Stimulated activated CD4-positive, alpha-beta T cell treated with anti-CD3 and anti-CD28 coated beads, TNF-alpha, amount 100 ng/mL, for 1 hour (primary cell): ENCODE measurements around the gene NSMCE3.

Experiments used
- DNase-seq, 3 donors: peaks; one replicate each; pipeline ENCODE4 v3.0.0-alpha.2; 2020; ENCODE audit warnings: low read depth in 3 of 3, low spot score in 1 of 3

NSMCE3 gene

DNA sequence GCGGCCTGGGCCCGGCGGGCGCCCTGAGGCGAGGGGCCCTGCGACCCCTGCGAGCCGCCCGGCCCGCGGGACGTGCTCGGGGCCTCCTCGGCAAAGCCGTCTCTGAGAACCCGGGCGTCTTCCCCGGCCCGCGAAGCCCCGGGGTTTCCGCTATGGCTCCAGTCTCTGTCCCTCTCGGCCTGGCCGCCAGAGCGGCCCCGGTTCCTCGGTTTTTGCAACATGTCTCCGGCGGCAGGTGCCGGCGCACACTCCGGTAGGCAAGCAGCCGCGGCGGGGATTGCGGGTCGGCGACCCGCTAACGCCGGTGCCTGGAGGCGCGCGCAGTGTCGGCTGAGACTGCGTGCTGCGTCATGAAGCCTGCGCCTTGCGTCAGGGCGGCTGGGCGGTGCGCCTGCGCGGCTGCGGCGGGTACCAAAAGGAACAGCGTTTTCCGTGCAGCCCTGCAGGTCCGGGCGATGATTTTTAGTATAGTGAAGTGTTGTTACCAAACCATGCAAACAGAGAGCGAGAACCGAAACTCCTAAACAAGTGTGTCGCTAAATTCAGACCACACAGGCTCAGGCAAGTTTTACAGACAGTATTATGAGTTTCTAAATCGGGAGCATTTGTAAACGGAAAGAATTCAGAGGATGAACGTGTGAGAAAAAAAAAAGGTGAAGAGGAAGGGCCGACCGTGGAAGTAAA is at the start of gene NSMCE3:
TSS of gene NSMCE3 (minus strand) at position 338 of the 684 bp plus-strand sequence. CDS start at position 221, 117 bp downstream.
- peak; percentile 69 to 82 (median 79) for DNase-seq

DNA sequence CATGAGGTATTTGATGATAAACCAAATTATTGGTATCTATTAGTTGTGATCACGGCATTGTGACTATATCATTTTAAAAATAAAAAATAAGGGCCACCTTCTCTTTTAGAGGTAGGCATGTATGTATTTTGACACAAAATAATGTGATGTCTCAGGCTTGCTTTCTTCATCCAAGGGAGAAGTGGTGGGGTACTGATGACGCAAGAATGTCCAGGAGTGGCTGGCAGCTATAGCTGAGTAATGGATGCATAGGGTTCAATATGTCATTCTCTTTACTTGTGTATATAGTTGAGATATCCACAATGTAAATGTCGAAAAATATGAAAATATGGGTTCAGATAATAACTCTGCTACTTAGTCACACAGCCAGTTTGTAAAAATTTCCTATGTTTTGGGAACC is 46.8 kb upstream of the NSMCE3 start:
- DNase-seq: no peak

DNA sequence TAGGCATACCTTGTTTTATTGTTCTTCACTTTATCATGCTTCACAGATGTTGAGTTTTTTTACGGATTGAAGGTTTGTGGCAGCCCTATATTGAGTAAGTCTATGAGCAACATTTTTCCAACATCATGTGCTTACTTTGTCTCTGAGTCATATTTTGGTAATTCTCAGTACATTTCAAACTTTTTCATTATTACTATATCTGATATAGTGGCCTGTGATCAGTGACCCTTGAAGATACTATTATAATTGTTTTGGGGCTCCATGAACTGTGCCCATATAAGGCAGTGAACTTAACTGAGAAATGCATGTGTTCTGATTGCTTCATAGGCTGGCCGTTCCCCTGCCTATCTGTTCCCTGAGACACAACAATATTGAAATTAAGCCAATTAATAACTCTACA is 42.8 kb upstream of the NSMCE3 start:
- DNase-seq: no peak

DNA sequence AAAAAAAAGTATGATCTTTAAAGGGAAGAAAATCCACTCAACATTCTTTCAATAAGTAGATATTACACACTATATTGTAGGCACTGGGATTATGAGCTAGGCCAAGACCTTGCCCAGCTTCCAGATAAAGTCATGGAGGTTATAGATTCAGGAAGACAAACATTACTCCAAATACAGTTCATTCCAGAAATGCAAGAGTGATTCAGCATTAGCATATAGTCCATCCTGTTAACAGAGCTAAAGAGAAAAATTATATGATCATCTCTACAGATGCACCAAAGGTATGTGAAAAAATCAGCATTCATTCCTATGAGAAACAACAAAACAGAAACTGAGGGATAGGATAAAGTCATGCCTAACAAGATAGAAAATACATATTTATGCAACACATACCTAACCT is 42.1 kb upstream of the NSMCE3 start:
- no peak for DNase-seq

DNA sequence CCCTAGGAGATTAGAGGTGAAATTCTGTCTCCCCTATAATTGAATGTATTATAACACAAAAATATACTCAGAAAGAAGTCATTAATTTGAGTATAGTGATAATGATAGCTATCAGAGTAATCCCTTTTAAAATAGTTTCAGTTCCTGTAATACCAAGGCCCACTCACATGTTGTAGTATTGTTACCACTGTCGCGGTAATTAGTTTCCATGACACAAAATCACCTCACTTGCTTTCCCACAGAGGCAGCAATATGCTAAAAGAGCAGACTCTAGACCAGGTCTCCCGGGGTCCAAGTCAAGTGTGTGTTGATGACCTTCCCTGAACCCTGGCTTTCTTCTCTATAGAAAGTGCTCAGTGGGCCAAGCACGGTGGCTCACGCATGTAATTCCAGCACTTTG is 39.5 kb upstream of the NSMCE3 start:
- DNase-seq: no peak

DNA sequence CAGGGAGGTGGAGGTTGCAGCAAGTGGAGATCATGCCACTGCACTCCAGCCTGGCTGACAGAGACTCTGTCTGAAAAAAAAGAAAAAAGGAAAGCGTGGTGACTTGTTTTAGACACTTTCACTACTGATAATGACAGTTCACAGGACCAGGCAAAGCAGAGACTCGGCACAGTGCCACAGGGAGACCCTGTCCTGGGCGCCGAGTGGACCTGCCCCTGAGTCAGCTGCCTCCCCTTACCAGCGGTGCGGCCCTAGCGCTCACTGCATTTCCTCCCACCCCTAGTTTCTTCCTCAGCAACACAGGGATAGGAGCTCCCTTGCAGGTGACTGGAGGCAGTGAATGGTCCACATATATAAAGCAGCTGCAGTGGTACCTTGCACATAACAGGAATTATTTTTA is 38.7 kb upstream of the NSMCE3 start:
- no peak for DNase-seq

DNA sequence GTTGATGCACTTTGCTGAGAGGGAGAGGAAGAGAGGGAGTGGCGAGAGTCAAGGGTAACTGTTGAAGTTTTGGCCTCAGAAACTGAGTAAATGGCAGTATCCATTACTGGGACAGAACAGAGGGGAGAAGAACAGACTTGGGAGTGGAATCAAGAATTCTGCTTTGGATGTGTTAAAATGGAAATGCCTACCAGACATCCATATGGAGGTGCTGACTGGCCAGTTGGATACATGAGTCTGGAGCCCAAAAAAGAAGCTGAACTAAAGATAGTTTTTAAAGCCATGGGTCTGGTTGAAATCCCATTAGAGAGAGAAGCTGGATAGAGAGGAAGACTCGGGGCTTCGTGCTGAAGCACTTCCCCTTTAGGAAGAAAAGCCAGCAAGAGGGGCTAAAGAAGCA is 35.9 kb upstream of the NSMCE3 start:
- DNase-seq: no peak

DNA sequence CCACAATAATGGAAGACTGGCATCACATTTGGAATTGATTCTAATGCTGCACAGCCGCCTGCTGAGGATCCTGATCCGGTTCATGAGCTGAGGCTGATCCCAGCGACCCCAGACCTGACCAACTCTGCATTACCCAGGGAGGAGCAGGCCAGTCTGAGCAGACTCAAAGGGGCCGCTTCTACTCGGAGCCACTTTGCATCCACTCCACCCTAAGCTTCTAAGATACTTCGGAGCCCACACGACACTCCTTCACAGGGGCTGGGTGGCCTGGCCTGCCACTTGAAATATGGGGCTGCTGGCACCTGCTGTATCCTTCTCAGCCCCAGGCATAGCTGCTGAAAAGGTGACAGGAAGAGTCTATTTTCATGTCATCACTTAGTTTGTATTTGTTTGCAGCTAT is 33.2 kb upstream of the NSMCE3 start:
- no peak for DNase-seq

DNA sequence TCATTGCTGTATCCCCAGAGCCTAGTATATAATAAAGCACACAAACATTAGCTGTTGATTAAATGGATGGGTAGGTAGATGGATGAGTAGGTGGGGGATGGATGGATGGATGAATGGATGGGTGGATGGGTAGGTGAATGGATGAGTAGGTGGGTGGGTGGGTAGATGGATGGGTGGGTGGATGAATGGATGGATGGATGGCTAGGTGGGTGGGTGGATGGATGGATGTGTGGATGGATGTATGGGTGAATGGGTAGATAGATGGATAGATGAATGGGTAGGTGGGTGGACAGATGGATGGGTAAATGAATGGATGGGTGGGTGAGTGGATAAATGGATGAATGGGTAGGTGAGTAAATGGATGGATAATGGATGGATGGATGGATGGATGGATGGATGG is 30.2 kb upstream of the NSMCE3 start:
- no peak for DNase-seq

DNA sequence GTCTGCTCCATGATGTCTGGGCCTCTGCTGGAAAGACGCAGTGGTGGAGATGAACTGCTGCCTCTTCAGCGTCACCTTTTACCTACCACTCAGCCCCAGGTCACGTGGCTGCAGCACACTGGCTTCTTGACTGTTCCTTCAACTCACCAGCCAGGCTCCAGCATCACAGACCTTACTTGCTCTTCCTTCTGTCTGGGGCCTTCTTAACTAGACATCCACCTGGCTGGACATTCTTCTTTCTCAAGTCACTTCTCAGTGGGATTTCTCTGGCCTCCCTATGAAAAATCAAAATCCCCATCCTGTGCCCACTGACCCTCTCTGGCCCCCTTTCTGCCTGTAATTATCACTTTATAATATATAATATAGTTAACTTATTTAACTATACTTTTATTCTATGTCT is 29.7 kb upstream of the NSMCE3 start:
- no peak for DNase-seq

DNA sequence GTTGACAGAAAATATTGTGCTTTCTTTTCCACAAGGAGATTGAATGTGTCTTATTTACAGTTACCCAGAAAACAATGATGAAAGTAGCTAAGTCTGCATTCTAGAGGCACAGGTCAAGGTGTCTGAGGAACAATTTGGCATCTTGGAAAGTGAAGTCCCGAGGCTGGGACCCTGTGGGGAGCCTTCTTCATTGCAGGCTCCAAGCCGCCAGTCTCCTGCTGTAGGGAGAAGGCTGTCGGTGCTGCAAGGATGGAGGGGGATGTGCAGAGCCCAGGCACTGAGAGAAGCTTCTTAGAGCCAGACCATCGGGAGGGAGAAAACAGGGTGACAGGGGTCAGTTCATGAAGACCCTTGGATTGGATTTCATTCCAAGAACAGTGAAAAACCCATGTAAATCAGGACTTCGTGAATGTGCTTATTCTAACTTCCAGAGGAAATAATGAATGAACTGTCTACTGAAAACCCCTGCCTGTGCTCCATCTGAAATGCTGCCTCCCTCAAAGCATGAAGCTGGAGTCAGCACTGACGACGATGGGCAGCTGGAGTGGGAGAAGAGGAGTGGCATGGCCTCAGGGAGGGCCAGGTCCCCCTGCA is 25.2 kb upstream of the NSMCE3 start:
- no peak for DNase-seq

DNA sequence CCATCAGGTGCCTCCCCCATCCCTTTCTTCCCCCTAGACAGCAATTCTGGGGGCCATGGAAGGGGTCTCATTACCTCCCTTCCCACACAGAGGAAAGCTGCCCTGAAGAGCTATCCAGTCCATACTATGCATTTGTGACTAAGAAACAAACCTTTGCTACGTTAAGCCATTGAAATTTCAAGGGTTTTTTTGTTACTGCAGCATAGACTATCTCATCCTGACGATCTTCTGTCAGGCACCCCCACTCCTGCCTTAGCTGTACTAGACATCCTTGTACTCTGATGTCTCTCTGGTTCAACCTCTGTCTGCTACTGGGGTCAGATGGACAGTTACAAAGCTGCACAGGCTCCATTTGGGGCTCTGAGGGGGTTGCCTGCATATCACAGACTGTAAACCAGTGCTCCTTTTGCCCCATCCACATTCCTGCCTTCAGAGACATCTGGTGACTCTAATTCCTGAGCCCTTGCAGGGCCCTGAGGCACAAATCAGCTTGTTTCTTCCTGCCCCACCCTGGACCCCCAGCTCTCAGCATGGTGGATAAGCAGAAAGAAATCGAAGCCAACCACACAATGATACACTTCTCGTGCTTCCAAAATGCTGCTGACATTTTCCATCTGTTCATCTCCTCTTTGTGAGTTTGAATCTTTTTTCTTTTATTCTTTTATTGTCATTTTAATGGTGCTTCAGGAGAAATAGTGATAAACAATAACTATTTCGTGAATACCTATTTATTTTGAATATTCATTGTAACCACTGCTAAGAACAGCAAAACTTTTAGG is 21.6 kb upstream of the NSMCE3 start:
- DNase-seq: no peak

DNA sequence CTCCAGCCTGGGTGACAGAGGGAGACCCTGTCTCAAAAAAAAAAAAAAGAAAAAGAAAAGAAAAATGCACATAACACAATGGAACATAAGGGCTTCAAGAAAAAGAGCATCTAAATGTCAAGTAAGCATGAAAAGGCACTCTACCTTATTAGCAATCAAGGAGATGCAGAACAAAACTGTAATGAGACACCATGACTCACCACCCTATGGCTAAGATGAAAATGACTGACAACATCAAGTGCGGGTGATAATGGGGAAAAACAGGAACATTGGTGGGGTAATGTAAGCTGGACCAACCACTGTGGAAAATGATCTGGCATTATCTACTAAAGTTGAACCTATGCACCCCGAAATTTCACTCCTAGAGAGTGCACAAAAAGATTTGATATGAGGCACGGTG is 19.6 kb upstream of the NSMCE3 start:
- no peak for DNase-seq

DNA sequence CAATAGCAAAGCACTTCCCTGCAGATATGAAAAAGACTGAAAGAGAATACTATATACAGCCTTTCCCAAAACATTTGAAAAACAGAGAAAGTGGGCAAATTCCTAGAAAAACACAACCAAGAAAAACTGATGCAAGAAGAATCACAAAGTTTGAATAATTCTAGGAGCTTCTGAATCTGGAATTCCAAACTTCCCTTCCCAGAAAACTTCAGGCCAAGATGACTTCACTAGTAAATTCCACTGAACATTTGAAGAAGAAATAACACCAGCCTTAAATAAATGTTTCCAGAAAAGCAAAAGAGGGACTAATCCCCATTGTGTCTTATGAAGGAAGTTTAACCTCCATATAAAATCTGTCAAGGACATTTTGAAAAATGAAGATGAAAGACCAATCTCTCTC is 15.8 kb upstream of the NSMCE3 start:
- DNase-seq: no peak

DNA sequence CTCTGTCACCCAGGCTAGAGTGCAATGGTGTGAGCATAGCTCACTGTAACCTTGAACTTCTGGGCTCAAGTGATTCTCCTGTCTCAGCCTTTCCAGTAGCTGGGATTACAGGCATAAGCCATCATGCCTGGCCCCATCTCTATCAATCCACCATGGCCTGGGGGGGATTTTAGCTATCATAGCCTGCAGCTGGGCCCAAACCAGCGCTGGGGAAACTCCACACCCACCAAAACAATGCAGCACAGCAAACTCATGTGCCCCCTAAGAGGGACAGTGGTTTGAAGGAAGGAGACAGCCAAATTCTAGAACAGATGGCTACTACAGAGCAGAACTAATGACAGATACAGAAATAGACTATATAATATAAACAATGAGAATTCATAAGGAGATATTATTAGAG is 13.8 kb upstream of the NSMCE3 start:
- DNase-seq: no peak

DNA sequence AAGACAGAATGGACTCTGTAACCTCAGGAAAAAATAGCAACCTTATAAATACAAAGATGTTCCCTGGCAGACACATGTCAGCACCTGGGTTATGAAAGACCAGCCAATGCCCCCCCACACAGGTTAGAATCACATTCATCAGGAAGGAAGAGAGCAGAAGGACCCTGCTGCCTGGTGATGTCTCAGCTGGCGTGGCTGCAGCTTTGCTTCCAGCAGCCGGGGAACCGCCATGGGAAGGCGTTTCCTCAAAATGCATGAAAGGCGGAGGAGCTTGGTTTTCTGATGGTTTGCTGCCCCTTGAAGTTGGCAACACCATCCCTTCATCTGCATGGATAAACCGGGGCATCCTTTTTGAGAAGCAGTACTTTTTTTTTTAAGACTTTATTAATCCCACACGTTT is 10.9 kb upstream of the NSMCE3 start:
- no peak for DNase-seq

DNA sequence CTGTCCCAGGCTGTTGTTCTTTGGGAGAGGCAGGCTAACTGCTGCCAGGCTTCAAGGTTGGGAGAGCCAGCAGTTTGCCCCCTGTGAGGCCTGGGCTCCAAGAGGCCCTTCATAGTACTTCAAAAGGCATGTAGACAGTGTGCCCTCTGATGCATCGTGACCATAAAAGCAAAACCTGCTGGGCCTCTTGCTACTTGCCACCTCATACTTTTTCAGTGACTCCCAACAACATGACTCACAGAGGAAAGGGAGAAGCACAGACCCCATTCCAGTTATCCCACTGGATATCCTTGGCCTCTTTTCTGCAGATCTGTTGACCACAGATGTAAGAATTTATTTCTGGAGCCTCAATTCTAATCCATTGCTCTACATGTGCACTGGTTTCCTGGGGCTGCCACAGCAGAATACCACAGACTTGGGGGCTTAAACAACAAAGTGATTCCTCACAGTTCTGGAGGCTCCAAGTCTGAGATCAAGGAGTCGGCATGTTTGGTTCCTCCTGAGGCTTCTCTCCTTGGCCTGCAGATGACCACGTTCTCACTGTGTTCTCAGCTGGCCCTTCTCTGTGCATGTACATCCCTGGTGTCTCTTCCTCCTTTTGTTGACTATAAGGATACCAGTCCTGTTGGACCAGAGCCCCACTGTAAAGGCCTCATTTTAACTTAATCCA is 8.9 kb upstream of the NSMCE3 start:
- no peak for DNase-seq

DNA sequence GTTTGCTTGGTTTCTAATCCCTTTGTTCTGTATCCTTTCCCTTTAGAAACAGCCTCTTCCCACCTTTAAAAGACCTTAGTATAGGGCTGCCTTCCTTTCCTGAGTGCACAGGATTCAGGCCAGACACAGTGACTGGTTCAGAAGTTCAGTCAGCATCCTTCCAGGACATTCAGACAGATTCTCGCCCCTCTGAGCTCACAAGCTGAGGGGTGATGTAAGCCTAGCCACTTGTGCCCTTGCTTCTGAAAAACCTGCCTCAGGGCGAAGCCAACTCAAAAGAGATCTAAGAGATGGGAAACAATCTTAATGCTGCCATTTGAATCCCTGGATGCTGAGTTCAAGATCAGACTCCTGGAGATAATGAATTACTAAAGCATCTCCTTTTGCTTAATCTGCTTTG is 6.7 kb upstream of the NSMCE3 start:
- no peak for DNase-seq

DNA sequence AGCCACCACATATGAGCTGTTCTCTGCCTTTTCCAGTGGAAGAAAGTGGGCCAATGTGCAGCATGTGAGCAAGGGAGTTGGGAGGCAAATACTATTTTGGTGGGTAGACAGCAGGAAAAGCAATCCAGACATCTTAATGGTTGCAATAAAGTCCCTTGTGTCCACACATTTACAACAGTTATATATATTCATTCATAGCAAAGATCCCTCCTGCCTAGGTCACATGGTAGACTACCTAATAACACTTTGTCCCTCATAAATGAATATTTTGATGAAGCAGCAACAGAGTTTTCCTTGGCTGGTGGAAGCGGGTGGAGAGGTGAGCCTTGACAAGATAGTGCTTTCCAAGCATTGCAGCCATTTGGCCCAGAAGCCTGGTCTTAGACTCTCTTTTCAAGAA is 6.2 kb upstream of the NSMCE3 start:
- no peak for DNase-seq

DNA sequence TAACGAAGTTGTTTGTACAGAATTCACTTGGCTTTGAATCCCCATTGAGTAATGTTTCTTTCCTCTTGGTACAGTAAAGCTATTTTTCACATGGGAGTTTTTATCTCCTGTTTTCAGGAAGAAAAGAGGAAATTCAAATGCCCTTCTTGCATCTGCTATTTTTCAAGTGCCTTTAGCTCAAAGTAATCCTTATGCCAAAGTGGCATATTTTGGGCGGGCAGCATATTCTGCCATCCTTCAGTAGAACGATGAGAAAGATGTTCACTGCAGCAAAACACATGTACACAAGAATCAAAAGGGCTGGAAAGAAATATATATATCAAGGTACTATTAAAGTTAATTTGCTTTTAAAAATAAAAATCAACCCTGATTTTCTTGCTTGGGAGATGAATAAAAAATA is 5.3 kb upstream of the NSMCE3 start:
- DNase-seq: no peak

DNA sequence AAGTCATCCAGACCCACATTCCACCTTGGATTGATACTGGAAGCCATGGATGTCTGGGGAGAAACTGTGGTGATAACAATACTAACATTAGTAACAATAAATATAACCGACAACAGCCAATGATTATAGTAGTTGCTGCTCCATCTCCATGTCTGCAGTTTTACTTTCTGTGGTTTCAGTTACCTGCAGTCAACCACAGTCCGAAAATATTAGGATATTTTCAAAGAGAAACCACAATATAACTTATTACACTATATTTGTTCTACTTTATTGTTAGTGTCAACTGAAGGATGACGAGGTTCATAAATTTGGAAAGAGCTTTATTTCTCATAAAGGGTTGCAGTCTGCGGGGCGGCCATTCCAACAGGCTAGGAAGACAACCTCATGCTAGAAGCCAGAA is 2.6 kb upstream of the NSMCE3 start:
- DNase-seq: no peak

DNA sequence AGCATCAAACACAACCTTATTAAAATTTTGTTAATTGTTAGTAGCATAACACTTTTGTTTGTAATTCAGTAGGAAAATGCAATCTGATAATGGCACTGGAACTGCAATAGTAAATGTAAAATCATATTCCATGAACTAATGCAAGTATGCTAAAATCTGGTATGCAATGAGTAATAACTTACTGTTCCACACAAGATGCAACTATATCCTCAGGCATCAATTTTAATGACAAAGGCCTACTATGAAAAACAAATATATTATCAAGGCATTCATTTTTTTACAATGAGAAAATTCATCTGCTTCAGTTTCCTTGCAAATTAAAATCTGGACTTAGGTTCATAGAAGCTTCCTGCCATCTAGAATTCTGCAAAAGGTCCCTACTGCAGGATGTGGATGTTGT is 1.4 kb upstream of the NSMCE3 start:
- DNase-seq: no peak
